Suprapubic skin (tissue), 4 donors: Measurements from ENCODE around the gene FKBP4. TPM values are rescaled to one million over a fixed set of nuclear protein-coding genes. Genes with fewer than 3 reads are reported as not detected.
A peak's percentile ranks its signal among the peaks of the same experiment; 100 is the strongest.

Experiments used
- DNase-seq, 2 donors: peaks; one replicate each; pipeline ENCODE4 v3.0.0-alpha.2; 2019; ENCODE audit warnings: low spot score in 2 of 2
- H3K27ac ChIP-seq: fragments of 200-600 bp; sonication (generic); one replicate; pipeline ENCODE4 v1.5.1; 2019
- H3K27me3 ChIP-seq: fragments of 200-600 bp; sonication (generic); one replicate; pipeline ENCODE4 v1.5.1; 2019
- H3K36me3 ChIP-seq: fragments of 200-600 bp; sonication (generic); one replicate; pipeline ENCODE4 v1.5.1; 2019
- H3K4me1 ChIP-seq: fragments of 200-600 bp; sonication (generic); one replicate; pipeline ENCODE4 v1.5.1; 2019
- H3K4me3 ChIP-seq: fragments of 200-600 bp; sonication (generic); one replicate; pipeline ENCODE4 v1.5.1; 2019; ENCODE audit warnings: mild to moderate bottlenecking
- H3K9me3 ChIP-seq: fragments of 200-600 bp; sonication (generic); one replicate; pipeline ENCODE4 v1.5.1; 2019
- EP300 ChIP-seq: sonication (generic); formaldehyde crosslinking; IDR thresholded peaks from one replicate; pipeline ENCODE4 v1.6.1; 2017; ENCODE audit warnings: antibody characterized with exemption
- POLR2A ChIP-seq, 2 donors: fragments of 450-650 bp; IDR thresholded peaks; one replicate each; pipeline ENCODE4 v1.6.1; 2017; ENCODE audit warnings: antibody characterized with exemption in 2 of 2, mild to moderate bottlenecking in 2 of 2, moderate library complexity in 2 of 2
- POLR2AphosphoS5 ChIP-seq, 3 donors: sonication (generic); formaldehyde crosslinking; IDR thresholded peaks; one replicate each; pipeline ENCODE4 v1.6.1; 2017; ENCODE audit warnings: antibody characterized with exemption in 3 of 3
- WGBS: methylation state at CpG from one replicate; pipeline ENCODE4 v1.1.5; 2018; 5-methylcytosine and 5-hydroxymethylcytosine counted together
- total RNA-seq, 4 donors: library from RNA; depleted of rRNA; stranded (reverse); fragments of >200 nt; gene quantifications; one replicate each; pipeline ENCODE4 v1.1.0, GENCODE V29; 2016
- TF ChIP-seq, protein P1 (sequence below), 2 donors: fragments of 200-600 bp in 1 of 2; fragments of 450-650 bp in 1 of 2; sonication (generic) in 1 of 2; IDR thresholded peaks; one replicate each; pipeline ENCODE4 v1.5.1; 2016 to 2019; ENCODE audit warnings: antibody characterized with exemption in 2 of 2, mild to moderate bottlenecking in 1 of 2, moderate library complexity in 1 of 2

Gene FKBP4
- total RNA-seq, 4 donors from 2014 or later, result 54.3 to 65.6 (median 59.5) TPM

DNA sequence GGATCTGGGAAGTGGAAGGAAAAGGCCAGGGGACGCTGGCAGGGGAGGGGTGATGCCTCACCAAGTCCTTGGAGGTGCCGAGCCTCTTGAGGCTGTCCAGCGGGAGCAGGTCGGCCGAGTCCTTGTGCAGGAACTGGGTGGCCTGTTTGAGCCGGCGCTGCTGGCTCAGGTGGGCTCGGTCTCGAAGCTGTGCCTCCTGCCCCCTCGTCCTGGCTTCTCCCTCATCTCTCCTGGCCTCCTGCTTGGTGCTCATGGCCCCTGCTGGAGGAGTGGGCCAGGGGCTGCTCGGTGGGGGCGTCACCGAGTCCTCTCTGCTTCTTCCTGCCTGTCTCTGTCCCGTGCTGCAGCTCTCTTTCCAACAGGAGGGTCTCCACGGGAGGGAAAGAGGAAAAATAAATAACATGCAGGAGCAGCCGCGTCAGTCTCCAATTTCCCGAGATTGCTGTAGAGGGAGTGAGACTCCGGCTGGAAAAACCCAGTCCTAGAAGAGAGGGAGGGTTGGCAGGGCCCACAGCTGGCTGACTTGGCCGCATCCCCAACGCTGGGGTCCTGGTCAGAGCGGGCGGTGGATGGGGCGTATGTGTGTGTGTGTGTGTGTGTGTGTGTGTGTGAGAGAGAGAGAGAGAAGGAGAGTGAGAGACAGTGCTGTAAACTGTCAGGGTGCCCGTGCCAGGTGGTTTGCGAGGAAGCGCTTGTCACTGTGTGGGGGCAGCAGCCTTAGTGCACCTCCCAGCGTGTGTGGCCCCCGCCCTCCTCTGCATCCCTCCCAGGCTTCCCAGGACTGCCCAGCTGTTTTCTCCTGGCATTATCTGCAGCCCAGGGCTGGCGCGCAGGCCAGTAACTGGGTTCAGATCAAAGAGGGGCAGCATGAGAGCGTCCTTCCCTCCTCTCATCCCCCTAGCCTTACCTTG is 40.1 kb downstream of the FKBP4 start, which contains the start of gene NRIP2:
NRIP2 (minus strand) TSS at position 455 of the 911 bp plus-strand sequence; CDS start at position 403, 52 bp downstream.
- Histone ChIP-seq H3K36me3 (peaks cover 30% of the 10 kb centered on the region), H3K27me3 (no peaks in the 10 kb centered on the region), H3K9me3 (no peaks in the 10 kb centered on the region), H3K4me3 (peak within 1 kb of the TSS; percentile 5), H3K27ac (no peak within 1 kb of the TSS), H3K4me1 (peaks cover 27% of the 10 kb centered on the region)
- WGBS, result 29% methylated on average over 32 of the region's 32 CpGs
- TF ChIP-seq POLR2AphosphoS5 (IDR thresholded peaks at IDR 0.05) (no peak), POLR2A (IDR thresholded peaks at IDR 0.05) (no peak), EP300 (no peak)
- TF ChIP-seq, protein P1, sequence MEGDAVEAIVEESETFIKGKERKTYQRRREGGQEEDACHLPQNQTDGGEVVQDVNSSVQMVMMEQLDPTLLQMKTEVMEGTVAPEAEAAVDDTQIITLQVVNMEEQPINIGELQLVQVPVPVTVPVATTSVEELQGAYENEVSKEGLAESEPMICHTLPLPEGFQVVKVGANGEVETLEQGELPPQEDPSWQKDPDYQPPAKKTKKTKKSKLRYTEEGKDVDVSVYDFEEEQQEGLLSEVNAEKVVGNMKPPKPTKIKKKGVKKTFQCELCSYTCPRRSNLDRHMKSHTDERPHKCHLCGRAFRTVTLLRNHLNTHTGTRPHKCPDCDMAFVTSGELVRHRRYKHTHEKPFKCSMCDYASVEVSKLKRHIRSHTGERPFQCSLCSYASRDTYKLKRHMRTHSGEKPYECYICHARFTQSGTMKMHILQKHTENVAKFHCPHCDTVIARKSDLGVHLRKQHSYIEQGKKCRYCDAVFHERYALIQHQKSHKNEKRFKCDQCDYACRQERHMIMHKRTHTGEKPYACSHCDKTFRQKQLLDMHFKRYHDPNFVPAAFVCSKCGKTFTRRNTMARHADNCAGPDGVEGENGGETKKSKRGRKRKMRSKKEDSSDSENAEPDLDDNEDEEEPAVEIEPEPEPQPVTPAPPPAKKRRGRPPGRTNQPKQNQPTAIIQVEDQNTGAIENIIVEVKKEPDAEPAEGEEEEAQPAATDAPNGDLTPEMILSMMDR (IDR thresholded peaks at IDR 0.05), result no peak
- no peak for DNase-seq

DNA sequence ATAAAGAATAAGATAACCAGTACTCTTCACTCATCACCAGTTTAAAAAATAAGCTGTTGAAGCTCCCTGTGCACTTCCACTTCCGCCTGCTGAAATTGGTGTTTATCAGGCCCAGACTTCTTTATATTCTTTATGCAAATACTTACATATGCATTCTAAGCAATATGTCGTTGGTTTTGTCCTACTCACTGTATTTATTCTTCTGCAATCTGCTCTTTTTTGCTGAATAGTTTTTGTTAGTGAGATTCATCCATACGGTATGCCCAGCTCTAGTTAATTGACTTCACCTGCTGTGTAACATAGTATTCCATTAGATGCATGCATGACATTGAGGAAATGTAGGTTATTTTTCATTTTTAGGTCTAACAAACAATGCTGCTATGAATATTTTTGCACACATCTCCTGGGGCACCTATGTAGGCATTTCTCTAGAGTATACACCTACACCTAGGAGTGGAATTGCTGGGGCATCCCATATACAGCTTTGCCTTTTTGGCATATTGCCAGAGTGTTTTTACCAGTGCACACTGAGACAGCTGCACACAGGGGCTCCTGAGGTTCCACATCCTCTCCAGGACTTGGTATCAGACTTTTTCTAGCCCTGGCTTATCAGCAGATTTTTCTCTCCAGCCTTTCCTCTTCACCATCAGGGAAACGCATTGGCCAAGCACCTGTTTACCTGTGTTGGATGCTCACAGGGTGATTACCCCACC is 41.1 kb downstream of the FKBP4 start:
- WGBS, result 70% methylated on average over 4 of the region's 4 CpGs
- H3K9me3 ChIP-seq, result no peaks in the 10 kb centered on the region
- TF ChIP-seq, protein P1 (IDR thresholded peaks at IDR 0.05), result no peak
- TF ChIP-seq EP300, result no peak

DNA sequence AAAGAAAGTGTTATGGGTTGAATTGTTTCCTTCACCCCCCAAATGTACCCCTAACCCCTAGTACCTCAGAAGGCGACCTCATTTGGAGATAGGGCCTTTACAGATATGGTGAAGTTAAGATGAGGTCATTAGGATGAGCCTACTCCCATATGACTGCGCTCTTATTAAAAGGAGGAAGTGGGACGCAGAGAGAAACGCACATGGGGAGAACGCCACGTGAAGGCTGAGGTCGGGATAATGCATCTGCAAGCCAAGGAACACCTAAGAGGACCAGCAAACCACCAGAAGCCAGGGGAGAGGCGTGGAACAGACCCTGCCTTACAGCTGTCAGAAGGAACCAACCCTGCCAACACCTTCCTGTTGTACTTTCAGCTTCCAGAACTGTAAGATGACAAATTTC is 41.8 kb downstream of the FKBP4 start:
- Histone ChIP-seq H3K9me3 (no peaks in the 10 kb centered on the region), H3K36me3 (peaks cover 13% of the 10 kb centered on the region), H3K4me1 (peaks cover 27% of the 10 kb centered on the region), H3K27ac (no peak overlapping the region), H3K4me3 (no peak overlapping the region), H3K27me3 (no peaks in the 10 kb centered on the region)
- WGBS, result 84% methylated on average over 8 of the region's 8 CpGs
- DNase-seq, result no peak
- TF ChIP-seq POLR2AphosphoS5 (IDR thresholded peaks at IDR 0.05) (no peak), POLR2A (IDR thresholded peaks at IDR 0.05) (no peak), EP300 (no peak)
- TF ChIP-seq, protein P1 (IDR thresholded peaks at IDR 0.05), result no peak

More for the DNA sequence above, 41.1 kb downstream of the FKBP4 start:
- Histone ChIP-seq H3K27ac (no peak overlapping the region), H3K36me3 (peaks cover 20% of the 10 kb centered on the region), H3K4me3 (no peak overlapping the region), H3K4me1 (peaks cover 27% of the 10 kb centered on the region), H3K27me3 (no peaks in the 10 kb centered on the region)
- DNase-seq, result no peak

DNA sequence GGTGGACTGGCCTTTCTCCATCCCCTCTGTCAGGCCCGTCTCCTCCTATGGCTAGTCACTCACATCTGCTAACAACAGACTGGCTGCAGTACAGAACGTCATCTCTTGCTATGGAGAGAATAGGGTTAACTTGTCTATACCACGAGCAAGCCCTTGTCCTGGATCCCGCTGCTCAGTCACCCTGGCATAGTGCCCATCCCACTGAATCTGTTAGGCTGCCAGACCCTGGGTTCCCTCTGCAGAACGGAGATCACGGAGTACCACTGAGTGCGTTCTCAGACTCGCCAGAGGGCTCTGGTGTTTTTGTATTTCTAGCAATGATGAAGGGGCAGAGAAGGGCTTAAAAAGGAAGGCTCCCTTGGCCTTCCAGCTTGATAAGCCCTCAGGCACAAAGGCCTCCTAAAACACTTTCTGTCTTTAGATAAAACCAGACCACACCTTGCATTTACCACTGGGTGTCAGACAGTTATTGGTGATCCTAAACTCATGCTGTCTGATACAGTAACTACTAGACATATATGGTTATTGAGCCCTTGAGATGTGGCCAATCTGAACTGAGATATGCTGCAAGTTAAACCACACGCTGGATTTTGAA is 46.4 kb downstream of the FKBP4 start:
- Histone ChIP-seq H3K27me3 (no peaks in the 10 kb centered on the region), H3K36me3 (peaks cover 29% of the 10 kb centered on the region), H3K4me3 (no peak overlapping the region), H3K27ac (no peak overlapping the region), H3K4me1 (peaks cover 3% of the 10 kb centered on the region), H3K9me3 (no peaks in the 10 kb centered on the region)
- 56% methylated on average over 9 of the region's 9 CpGs for WGBS
- TF ChIP-seq EP300, result no peak
- TF ChIP-seq, protein P1 (IDR thresholded peaks at IDR 0.05), result no peak
- no peak for DNase-seq

DNA sequence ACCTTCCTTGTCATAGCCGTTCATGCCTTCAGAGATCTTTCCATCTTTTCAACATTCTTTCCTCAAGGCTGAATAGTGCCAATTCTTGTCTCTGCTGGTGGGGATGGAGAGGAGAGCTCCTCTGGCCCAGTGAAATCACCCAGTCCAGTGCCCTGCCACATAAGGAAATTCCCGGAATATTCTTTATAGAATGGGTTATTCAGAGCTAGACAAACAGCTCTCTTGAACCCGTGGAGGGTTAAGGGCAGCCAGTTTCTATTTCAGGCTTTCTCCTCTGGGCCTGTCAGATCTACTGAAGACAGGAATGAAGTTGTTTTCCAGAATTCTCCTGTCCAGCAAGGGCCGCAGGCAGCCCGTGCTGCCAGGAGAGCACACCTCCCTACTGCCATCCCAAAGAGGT is 48.2 kb downstream of the FKBP4 start:
- no peak for DNase-seq
- H3K36me3 ChIP-seq, result peaks cover 29% of the 10 kb centered on the region
- peaks cover 3% of the 10 kb centered on the region for H3K4me1 ChIP-seq
- H3K9me3 ChIP-seq, result no peaks in the 10 kb centered on the region
- no peak overlapping the region for H3K4me3 ChIP-seq
- TF ChIP-seq, protein P1 (IDR thresholded peaks at IDR 0.05), result no peak
- TF ChIP-seq EP300 (no peak), POLR2A (IDR thresholded peaks at IDR 0.05) (no peak), POLR2AphosphoS5 (IDR thresholded peaks at IDR 0.05) (no peak)
- H3K27ac ChIP-seq, result no peak overlapping the region
- 79% methylated on average over 5 of the region's 5 CpGs for WGBS
- H3K27me3 ChIP-seq, result no peaks in the 10 kb centered on the region
